Heart left ventricle (tissue), 13 donors: ENCODE results near the gene FAM3D.

Experiments
- CTCF ChIP-seq, 12 donors: fragments of 200-600 bp; sonication (generic) in 4 of 12; IDR thresholded peaks; one replicate each; pipeline versions ENCODE4 v1.5.0 to v1.8.0; 2018 to 2022; ENCODE audit warnings: antibody characterized with exemption in 12 of 12, mild to moderate bottlenecking in 5 of 12
- POLR2A ChIP-seq, 2 donors: fragments of 450-650 bp; IDR thresholded peaks; one replicate each; pipeline ENCODE4 v1.6.1; 2017; ENCODE audit warnings: antibody characterized with exemption in 2 of 2, mild to moderate bottlenecking in 2 of 2, moderate library complexity in 2 of 2
- donor health status: ischemic (EF 13 %, LVEDD 7.1; RV severe dilation, severe dysfunction).
- donor health status: DM: no; HTN: yes; CAD: no.
- donor health status: DM: no; HTN: no; CAD: no.
- donor health status: ischemic (EF 25% LVEDD 6.9; RV normal size, moderate dysfunction).
- donor health status: ischemic (EF 25% LVEDD 5.7; RV mildly dilated, moderate dysfunction).
- donor health status: ischemic (EF 35%, LVEDD 5.7; RV mildly dilated, moderate dysfunction).
- donor health status: nonischemic (EF 11% LVEDD 7.7; RV severe dilation, severe dysfunction).
- donor health status: DM: yes; HTN: yes; CAD: no.
- donor health status: PGD.
- donor health status: ischemic (EF 29% LVEDD 5.4; RV normal size, mild dysfunction).
- donor health status: nonischemic (EF 23%, LVEDD 6.1; RV moderate dilation, normal function).

- no peak for TF ChIP-seq CTCF (IDR thresholded peaks at IDR 0.05)
- no peak for TF ChIP-seq POLR2A (IDR thresholded peaks at IDR 0.05)
These were observed 40.0 kb upstream of the FAM3D start for GRCh38 chr3:58706395-58707167.
